ENCODE data around the gene STARD4. TPM values are rescaled to one million over a fixed set of nuclear protein-coding genes. Genes with fewer than 3 reads are reported as not detected.

Gene STARD4
- total RNA-seq, 1 donor from 2014 or later, result 157 TPM

- Histone ChIP-seq H4K20me1 (ENCODE audit: low read depth) (no peaks in the 10 kb centered on the region), H3K36me3 (no peaks in the 10 kb centered on the region), H3K27me3 (no peaks in the 10 kb centered on the region), H2AFZ (replicated peaks) (peak overlapping the region; percentile 71), H3K4me1 (no peaks in the 10 kb centered on the region), H3K79me2 (ENCODE audit: low read depth) (no peaks in the 10 kb centered on the region), H3K27ac (no peak overlapping the region), H3K4me2 (no peak overlapping the region), H3K4me3 (no peak overlapping the region), H3K9me3 (ENCODE audit: low read depth) (no peaks in the 10 kb centered on the region), H3K9ac (no peak overlapping the region), H3F3A (ENCODE audit: low read depth) (no peaks in the 10 kb centered on the region)
- TF ChIP-seq CTCF (IDR thresholded peaks at IDR 0.05) (peak; percentile 60), EZH2 (IDR thresholded peaks at IDR 0.05) (no peak), EZH2phosphoT487 (IDR thresholded peaks at IDR 0.05) (no peak)
- Mint-ChIP-seq H3K27me3 (ENCODE audit: insufficient read depth, low read depth) (no peaks in the 10 kb centered on the region), H3K27ac (no peak overlapping the region), H3K4me1 (peaks cover 12% of the 10 kb centered on the region), H3K36me3 (no peaks in the 10 kb centered on the region), H3K4me3 (no peak overlapping the region), H3K9me3 (peaks cover 11% of the 10 kb centered on the region)
- DNase-seq (ENCODE audit: low spot score), result peak; percentile 74
These were observed 51.1 kb downstream of the STARD4 start for GRCh38 chr5:111461255-111461671.

- H3K9me3 Mint-ChIP-seq, result no peaks in the 10 kb centered on the region
- H4K20me1 ChIP-seq (ENCODE audit: low read depth), result no peaks in the 10 kb centered on the region
- TF ChIP-seq CTCF (IDR thresholded peaks at IDR 0.05) (no peak), EZH2phosphoT487 (IDR thresholded peaks at IDR 0.05) (no peak), EZH2 (IDR thresholded peaks at IDR 0.05) (no peak)
- no peak overlapping the region for H3K9ac ChIP-seq
- H3K36me3 Mint-ChIP-seq, result no peaks in the 10 kb centered on the region
- no peak overlapping the region for H3K27ac ChIP-seq
- peaks cover under 1% of the 10 kb centered on the region for H3K4me1 ChIP-seq
- H3K79me2 ChIP-seq (ENCODE audit: low read depth), result no peaks in the 10 kb centered on the region
- H3K4me3 Mint-ChIP-seq, result no peak overlapping the region
- peaks cover 20% of the 10 kb centered on the region for H3K4me1 Mint-ChIP-seq
- H2AFZ ChIP-seq (replicated peaks), result no peak overlapping the region
- no peaks in the 10 kb centered on the region for H3K27me3 ChIP-seq
- no peaks in the 10 kb centered on the region for H3K9me3 ChIP-seq (ENCODE audit: low read depth)
- no peak overlapping the region for H3K4me2 ChIP-seq
- H3K27me3 Mint-ChIP-seq (ENCODE audit: insufficient read depth, low read depth), result no peaks in the 10 kb centered on the region
- no peak overlapping the region for H3K4me3 ChIP-seq
- H3K27ac Mint-ChIP-seq, result no peak overlapping the region
- no peaks in the 10 kb centered on the region for H3F3A ChIP-seq (ENCODE audit: low read depth)
- DNase-seq (ENCODE audit: low spot score), result no peak
- no peaks in the 10 kb centered on the region for H3K36me3 ChIP-seq
These were observed 57.6 kb downstream of the STARD4 start for GRCh38 chr5:111454776-111455175.

- Histone ChIP-seq H3K9ac (no peak overlapping the region), H3K36me3 (no peaks in the 10 kb centered on the region), H3K9me3 (ENCODE audit: low read depth) (no peaks in the 10 kb centered on the region), H3K79me2 (ENCODE audit: low read depth) (no peaks in the 10 kb centered on the region), H3K4me1 (peaks cover 5% of the 10 kb centered on the region), H4K20me1 (ENCODE audit: low read depth) (no peaks in the 10 kb centered on the region), H2AFZ (replicated peaks) (no peak overlapping the region), H3K4me3 (no peak overlapping the region), H3K27me3 (no peaks in the 10 kb centered on the region), H3F3A (ENCODE audit: low read depth) (no peaks in the 10 kb centered on the region), H3K27ac (no peak overlapping the region), H3K4me2 (no peak overlapping the region)
- no peak for DNase-seq (ENCODE audit: low spot score)
- peaks cover 23% of the 10 kb centered on the region for H3K4me1 Mint-ChIP-seq
- no peaks in the 10 kb centered on the region for H3K27me3 Mint-ChIP-seq (ENCODE audit: insufficient read depth, low read depth)
- TF ChIP-seq EZH2phosphoT487 (IDR thresholded peaks at IDR 0.05) (no peak), CTCF (IDR thresholded peaks at IDR 0.05) (no peak), EZH2 (IDR thresholded peaks at IDR 0.05) (no peak)
- peaks cover 4% of the 10 kb centered on the region for H3K9me3 Mint-ChIP-seq
- no peak overlapping the region for H3K4me3 Mint-ChIP-seq
- peaks cover 5% of the 10 kb centered on the region for H3K36me3 Mint-ChIP-seq
- H3K27ac Mint-ChIP-seq, result no peak overlapping the region
These were observed 58.1 kb downstream of the STARD4 start for GRCh38 chr5:111454198-111454622.

All from neural progenitor cell (in vitro differentiated cells).